ENCODE measurements around the gene STN1. TPM values are rescaled to one million over a fixed set of nuclear protein-coding genes. Genes with fewer than 3 reads are reported as not detected.

STN1 gene
- total RNA-seq, 6 experiments from 2014 or later, result 12.1 to 15.6 (median 14.7) TPM

DNA sequence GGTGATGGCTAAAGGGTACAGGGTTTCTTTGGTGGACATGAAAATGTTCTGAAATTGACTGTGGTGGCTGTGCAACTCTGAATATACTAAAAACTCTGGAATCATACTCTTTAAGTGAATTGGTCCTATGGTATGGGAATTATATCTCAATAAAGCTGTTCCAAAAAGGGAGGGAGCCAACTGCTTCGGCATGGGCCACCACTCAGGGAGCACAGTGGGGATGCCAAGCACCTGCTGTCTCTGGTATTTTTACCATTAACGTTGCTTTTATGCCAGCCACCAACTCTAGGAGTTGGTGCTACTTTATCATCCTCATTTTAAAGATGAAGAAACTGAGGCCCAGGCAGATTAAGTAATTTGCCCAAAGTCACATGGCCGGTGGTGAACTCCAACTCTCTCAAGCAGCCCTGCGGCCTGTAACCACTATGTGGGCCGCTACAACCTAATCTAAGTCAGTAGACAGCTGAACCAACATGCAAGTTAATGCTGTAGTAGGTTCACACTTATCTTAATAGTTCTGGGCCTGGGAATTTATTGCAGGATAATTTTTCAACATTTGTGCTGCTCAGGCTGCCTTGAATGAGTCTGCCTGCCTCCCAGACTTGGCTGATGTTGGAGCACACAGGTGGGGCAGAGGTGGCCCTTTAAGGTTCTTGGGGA, 83.4 kb downstream of the STN1 start:
- H3K27ac Mint-ChIP-seq, result no peak overlapping the region
- H3K27me3 Mint-ChIP-seq (ENCODE audit: insufficient read depth), result no peaks in the 10 kb centered on the region; the same call in 1 of the 2 replicates
- peaks cover 5% of the 10 kb centered on the region; the same call in 1 of the 2 replicates for H3K36me3 Mint-ChIP-seq (ENCODE audit: low read depth)
- H3K9me3 Mint-ChIP-seq, result no peaks in the 10 kb centered on the region
- DNase-seq, result no peak
- TF ChIP-seq, protein P1, sequence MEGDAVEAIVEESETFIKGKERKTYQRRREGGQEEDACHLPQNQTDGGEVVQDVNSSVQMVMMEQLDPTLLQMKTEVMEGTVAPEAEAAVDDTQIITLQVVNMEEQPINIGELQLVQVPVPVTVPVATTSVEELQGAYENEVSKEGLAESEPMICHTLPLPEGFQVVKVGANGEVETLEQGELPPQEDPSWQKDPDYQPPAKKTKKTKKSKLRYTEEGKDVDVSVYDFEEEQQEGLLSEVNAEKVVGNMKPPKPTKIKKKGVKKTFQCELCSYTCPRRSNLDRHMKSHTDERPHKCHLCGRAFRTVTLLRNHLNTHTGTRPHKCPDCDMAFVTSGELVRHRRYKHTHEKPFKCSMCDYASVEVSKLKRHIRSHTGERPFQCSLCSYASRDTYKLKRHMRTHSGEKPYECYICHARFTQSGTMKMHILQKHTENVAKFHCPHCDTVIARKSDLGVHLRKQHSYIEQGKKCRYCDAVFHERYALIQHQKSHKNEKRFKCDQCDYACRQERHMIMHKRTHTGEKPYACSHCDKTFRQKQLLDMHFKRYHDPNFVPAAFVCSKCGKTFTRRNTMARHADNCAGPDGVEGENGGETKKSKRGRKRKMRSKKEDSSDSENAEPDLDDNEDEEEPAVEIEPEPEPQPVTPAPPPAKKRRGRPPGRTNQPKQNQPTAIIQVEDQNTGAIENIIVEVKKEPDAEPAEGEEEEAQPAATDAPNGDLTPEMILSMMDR (IDR thresholded peaks at IDR 0.05), result no peak
- H3K4me3 Mint-ChIP-seq, result no peak overlapping the region
- H3K4me1 Mint-ChIP-seq (ENCODE audit: low read depth), result peaks cover 36% of the 10 kb centered on the region

GRCh38 chr10:103833731-103834365, 84.1 kb downstream of the STN1 start:
- Mint-ChIP-seq H3K9me3 (no peaks in the 10 kb centered on the region), H3K27me3 (ENCODE audit: insufficient read depth) (no peaks in the 10 kb centered on the region; the same call in 1 of the 2 replicates), H3K4me3 (no peak overlapping the region), H3K36me3 (ENCODE audit: low read depth) (peaks cover 5% of the 10 kb centered on the region; the same call in 1 of the 2 replicates), H3K27ac (no peak overlapping the region), H3K4me1 (ENCODE audit: low read depth) (peaks cover 31% of the 10 kb centered on the region)
- no peak for DNase-seq
- TF ChIP-seq, protein P1 (IDR thresholded peaks at IDR 0.05), result no peak

DNA sequence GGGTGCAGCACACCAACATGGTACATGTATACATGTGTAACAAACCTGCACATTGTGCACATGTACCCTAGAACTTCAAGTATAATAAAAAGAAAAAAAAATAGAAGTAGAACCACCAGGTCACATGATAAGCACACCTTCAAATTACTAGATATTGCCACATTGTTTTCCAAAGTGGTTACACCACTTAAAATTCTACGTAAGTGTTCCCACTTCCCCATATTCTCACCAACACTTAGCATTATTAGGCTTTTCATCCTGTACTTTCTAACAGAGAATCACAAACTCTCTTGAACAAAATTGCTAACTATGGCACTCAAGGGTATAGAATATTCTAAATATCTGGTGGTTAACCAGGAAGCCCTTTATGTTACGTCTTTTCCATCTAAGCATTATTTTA, 85.2 kb downstream of the STN1 start:
- Mint-ChIP-seq H3K4me1 (ENCODE audit: low read depth) (peaks cover 33% of the 10 kb centered on the region), H3K9me3 (no peaks in the 10 kb centered on the region), H3K27ac (no peak overlapping the region), H3K27me3 (ENCODE audit: insufficient read depth) (no peaks in the 10 kb centered on the region; the same call in 1 of the 2 replicates), H3K36me3 (ENCODE audit: low read depth) (peaks cover 5% of the 10 kb centered on the region; the same call in 1 of the 2 replicates), H3K4me3 (no peak overlapping the region)
- TF ChIP-seq, protein P1 (IDR thresholded peaks at IDR 0.05), result no peak
- DNase-seq, result no peak

Other genes starting within 250 kb of the STN1 start
- gene SH3PXD2A, start 62.6 kb downstream of the STN1 start, total RNA-seq (2021; fragmentation: NEBNext Ultra II Directional; extraction: Animal tissue kit (Norgen Biotek cat#: 25700)), result 100 to 1,000 TPM in 2 of 6 experiments, 10 to 100 TPM in 4; 75.5 to 113 (median 81.1) TPM
- gene SLK, start 49.0 kb upstream of the STN1 start, total RNA-seq (2021; fragmentation: NEBNext Ultra II Directional; extraction: Animal tissue kit (Norgen Biotek cat#: 25700)), result 10 to 100 TPM; 21.6 to 29.9 (median 27.3) TPM
- gene COL17A1, start 167.7 kb upstream of the STN1 start, total RNA-seq (2021; fragmentation: NEBNext Ultra II Directional; extraction: Animal tissue kit (Norgen Biotek cat#: 25700)), result 1 to 10 TPM in 2 of 6 experiments, under 1 TPM in 4; 0.23 to 1.5 (median 0.66) TPM
- 1 to 10 TPM; 4.4 to 6.5 (median 5.7) TPM for gene SFR1, start 204.0 kb upstream of the STN1 start, total RNA-seq (2021; fragmentation: NEBNext Ultra II Directional; extraction: Animal tissue kit (Norgen Biotek cat#: 25700))